Astrocyte (in vitro differentiated cells and primary cell): ENCODE data around the gene AOC1. TPM values are rescaled to one million over a fixed set of nuclear protein-coding genes. Genes with fewer than 3 reads are reported as not detected.

Source experiments
- DNase-seq: peaks from one replicate; pipeline ENCODE4 v3.0.0-alpha.2; 2010; ENCODE audit warnings: low read depth
- FAIRE-seq: peaks from 2 replicates; lab custom pipeline; 2011; peaks lifted over from hg19 to GRCh38; lab: Jason Lieb, UNC
- H2AFZ ChIP-seq: 2 replicates; pipeline ENCODE4 v1.6.0; 2012; ENCODE audit warnings: low read depth, low read length, inconsistent platforms
- H3K27ac ChIP-seq: 2 replicates; pipeline ENCODE4 v1.5.1; 2011; ENCODE audit warnings: low read depth, low read length, inconsistent platforms
- H3K27me3 ChIP-seq: 2 replicates; pipeline ENCODE4 v1.6.0; 2011; ENCODE audit warnings: low read length, inconsistent platforms; ENCODE audit not compliant: insufficient read depth
- H3K36me3 ChIP-seq: 2 replicates; pipeline ENCODE4 v1.5.1; 2011; ENCODE audit warnings: low read length, inconsistent platforms; ENCODE audit not compliant: insufficient read depth
- H3K4me1 ChIP-seq: 2 replicates; pipeline ENCODE4 v1.5.1; 2011; ENCODE audit warnings: low read length, inconsistent platforms; ENCODE audit not compliant: insufficient read depth
- H3K4me2 ChIP-seq: 2 replicates; pipeline ENCODE4 v1.6.0; 2012; ENCODE audit warnings: low read length, inconsistent platforms
- H3K4me3 ChIP-seq: 2 replicates; pipeline ENCODE4 v1.5.1; 2011; ENCODE audit warnings: low read depth, mild to moderate bottlenecking, low read length, inconsistent platforms; ENCODE audit not compliant: insufficient read depth
- H3K79me2 ChIP-seq: 2 replicates; pipeline ENCODE4 v1.6.0; 2012; ENCODE audit warnings: mild to moderate bottlenecking, low read length, inconsistent platforms; ENCODE audit not compliant: insufficient read depth
- H3K9ac ChIP-seq: 2 replicates; pipeline ENCODE4 v1.6.0; 2012; ENCODE audit warnings: mild to moderate bottlenecking, low read length, inconsistent platforms
- H3K9me3 ChIP-seq: 2 replicates; pipeline ENCODE4 v1.5.1; 2012; ENCODE audit warnings: low read depth, mild to moderate bottlenecking, low read length, inconsistent platforms; ENCODE audit not compliant: insufficient read depth
- H4K20me1 ChIP-seq: 2 replicates; pipeline ENCODE4 v1.6.0; 2012; ENCODE audit warnings: low read length, inconsistent platforms; ENCODE audit not compliant: insufficient read depth
- H3K27ac Mint-ChIP-seq: one replicate; pipeline ENCODE4 v1.8.0; 2021; ENCODE audit warnings: mild to moderate bottlenecking, mixed read lengths; ENCODE audit not compliant: unreplicated experiment
- H3K27me3 Mint-ChIP-seq: one replicate; pipeline ENCODE4 v1.8.0; 2021; ENCODE audit warnings: low read depth, mixed read lengths; ENCODE audit not compliant: unreplicated experiment
- H3K36me3 Mint-ChIP-seq: one replicate; pipeline ENCODE4 v1.8.0; 2021; ENCODE audit warnings: low read depth, mixed read lengths; ENCODE audit not compliant: unreplicated experiment
- H3K4me1 Mint-ChIP-seq: one replicate; pipeline ENCODE4 v1.8.0; 2021; ENCODE audit warnings: low read depth, mixed read lengths; ENCODE audit not compliant: unreplicated experiment
- H3K4me3 Mint-ChIP-seq: one replicate; pipeline ENCODE4 v1.8.0; 2021; ENCODE audit warnings: mild to moderate bottlenecking, moderate library complexity, mixed read lengths; ENCODE audit not compliant: unreplicated experiment
- H3K9me3 Mint-ChIP-seq: one replicate; pipeline ENCODE4 v1.8.0; 2021; ENCODE audit warnings: mild to moderate bottlenecking, mixed read lengths; ENCODE audit not compliant: unreplicated experiment
- CTCF ChIP-seq: IDR thresholded peaks from 2 replicates; pipeline ENCODE4 v1.5.1; 2011; ENCODE audit warnings: low read depth, mild to moderate bottlenecking, inconsistent platforms, low read length, moderate library complexity; ENCODE audit not compliant: insufficient read depth
- EZH2 ChIP-seq: IDR thresholded peaks from 2 replicates; pipeline ENCODE4 v1.6.1; 2012; ENCODE audit warnings: mild to moderate bottlenecking, low read length, inconsistent platforms; ENCODE audit not compliant: insufficient read depth
- total RNA-seq: library from RNA; stranded (reverse); gene quantifications from 2 replicates; pipeline ENCODE4 v1.2.1, GENCODE V29; 2021

The AOC1 gene
- total RNA-seq, 1 donor from 2014 or later: not detected

- H3K9me3 Mint-ChIP-seq: peaks cover 9% of the 10 kb centered on the region
- H3K4me2 ChIP-seq: no peak overlapping the region
- H3K4me1 ChIP-seq: no peaks in the 10 kb centered on the region
- H3K9ac ChIP-seq: no peak overlapping the region
- H3K27me3 ChIP-seq: no peaks in the 10 kb centered on the region
- no peaks in the 10 kb centered on the region for H3K79me2 ChIP-seq
- H3K36me3 ChIP-seq: no peaks in the 10 kb centered on the region
- DNase-seq: no peak
- no peaks in the 10 kb centered on the region for H3K9me3 ChIP-seq
- no peaks in the 10 kb centered on the region for H3K36me3 Mint-ChIP-seq
- no peak overlapping the region for H3K27ac Mint-ChIP-seq
- peaks cover 13% of the 10 kb centered on the region for H3K27me3 Mint-ChIP-seq
- H3K4me3 ChIP-seq: no peak overlapping the region
- H4K20me1 ChIP-seq: no peaks in the 10 kb centered on the region
- TF ChIP-seq EZH2 (no peak), CTCF (no peak)
- no peak overlapping the region for H3K4me3 Mint-ChIP-seq
- no peak overlapping the region for H3K27ac ChIP-seq
- FAIRE-seq: no peak
- H3K4me1 Mint-ChIP-seq: no peaks in the 10 kb centered on the region
- H2AFZ ChIP-seq: no peak overlapping the region
These were observed 8.1 kb downstream of the AOC1 start for GRCh38 chr7:150860291-150860977.

- Histone ChIP-seq H3K36me3 (no peaks in the 10 kb centered on the region), H4K20me1 (no peaks in the 10 kb centered on the region), H3K4me3 (no peak overlapping the region), H3K27ac (no peak overlapping the region), H3K79me2 (no peaks in the 10 kb centered on the region), H3K9ac (no peak overlapping the region), H3K4me1 (no peaks in the 10 kb centered on the region), H3K9me3 (no peaks in the 10 kb centered on the region), H2AFZ (no peak overlapping the region), H3K4me2 (no peak overlapping the region), H3K27me3 (no peaks in the 10 kb centered on the region)
- no peak for TF ChIP-seq CTCF
- TF ChIP-seq EZH2: no peak
- no peaks in the 10 kb centered on the region for H3K36me3 Mint-ChIP-seq
- H3K9me3 Mint-ChIP-seq: peaks cover 9% of the 10 kb centered on the region
- no peaks in the 10 kb centered on the region for H3K4me1 Mint-ChIP-seq
- DNase-seq (no peak), FAIRE-seq (no peak)
- H3K27me3 Mint-ChIP-seq: peaks cover 8% of the 10 kb centered on the region
- H3K27ac Mint-ChIP-seq: no peak overlapping the region
- H3K4me3 Mint-ChIP-seq: no peak overlapping the region
These were observed 8.6 kb downstream of the AOC1 start for GRCh38 chr7:150860978-150861295.

- H3K9me3 Mint-ChIP-seq: peaks cover 11% of the 10 kb centered on the region
- no peaks in the 10 kb centered on the region for H3K4me1 Mint-ChIP-seq
- Histone ChIP-seq H3K9me3 (no peaks in the 10 kb centered on the region), H3K36me3 (no peaks in the 10 kb centered on the region), H3K4me2 (no peak overlapping the region), H3K4me3 (no peak overlapping the region), H3K79me2 (no peaks in the 10 kb centered on the region), H3K4me1 (no peaks in the 10 kb centered on the region), H3K9ac (no peak overlapping the region), H3K27me3 (no peaks in the 10 kb centered on the region), H2AFZ (no peak overlapping the region), H4K20me1 (no peaks in the 10 kb centered on the region), H3K27ac (no peak overlapping the region)
- H3K36me3 Mint-ChIP-seq: no peaks in the 10 kb centered on the region
- FAIRE-seq: no peak
- H3K27me3 Mint-ChIP-seq: peaks cover 6% of the 10 kb centered on the region
- H3K4me3 Mint-ChIP-seq: no peak overlapping the region
- DNase-seq: no peak
- TF ChIP-seq EZH2 (no peak), CTCF (no peak)
- H3K27ac Mint-ChIP-seq: no peak overlapping the region
These were observed 10.0 kb downstream of the AOC1 start for GRCh38 chr7:150862356-150862755.
